HEK293 (cell line): Measurements from ENCODE around the gene MTARC2.

Experiments used
- AEBP2 ChIP-seq: fragments of 450-650 bp; formaldehyde crosslinking; IDR thresholded peaks from 2 replicates; pipeline ENCODE4 v1.5.1; 2016; ENCODE audit warnings: missing biosample characterization, missing genetic modification characterization, borderline replicate concordance
- EGR2 ChIP-seq: fragments of 450-650 bp; formaldehyde crosslinking; IDR thresholded peaks from 2 replicates; pipeline ENCODE4 v1.5.1; 2016; ENCODE audit warnings: low read depth, missing biosample characterization, missing genetic modification characterization
- KLF17 ChIP-seq: fragments of 450-650 bp; formaldehyde crosslinking; IDR thresholded peaks from 2 replicates; pipeline ENCODE4 v1.5.1; 2016; ENCODE audit warnings: missing biosample characterization, missing genetic modification characterization
- PRDM10 ChIP-seq: fragments of 450-650 bp; formaldehyde crosslinking; IDR thresholded peaks from 2 replicates; pipeline ENCODE4 v1.5.1; 2016; ENCODE audit warnings: missing biosample characterization, missing genetic modification characterization
- SP3 ChIP-seq: fragments of 450-650 bp; formaldehyde crosslinking; IDR thresholded peaks from 2 replicates; pipeline ENCODE4 v1.5.1; 2016; ENCODE audit warnings: missing biosample characterization, missing genetic modification characterization
- YY2 ChIP-seq: fragments of 450-650 bp; formaldehyde crosslinking; IDR thresholded peaks from 2 replicates; pipeline ENCODE4 v1.5.1; 2016; ENCODE audit warnings: missing biosample characterization, missing genetic modification characterization
- ZNF133 ChIP-seq: fragments of 450-650 bp; formaldehyde crosslinking; IDR thresholded peaks from 2 replicates; pipeline ENCODE4 v1.5.1; 2016; ENCODE audit warnings: missing biosample characterization, missing genetic modification characterization
- ZNF169 ChIP-seq: fragments of 450-650 bp; formaldehyde crosslinking; IDR thresholded peaks from 2 replicates; pipeline ENCODE4 v1.5.1; 2016; ENCODE audit warnings: missing biosample characterization, missing genetic modification characterization
- ZNF202 ChIP-seq: fragments of 450-650 bp; formaldehyde crosslinking; IDR thresholded peaks from 2 replicates; pipeline ENCODE4 v1.5.1; 2016; ENCODE audit warnings: missing biosample characterization, missing genetic modification characterization, borderline replicate concordance
- ZNF26 ChIP-seq: fragments of 450-650 bp; formaldehyde crosslinking; IDR thresholded peaks from 2 replicates; pipeline ENCODE4 v1.5.1; 2016; ENCODE audit warnings: missing biosample characterization, missing genetic modification characterization
- ZNF274 ChIP-seq, 2 experiments: fragments of 200-500 bp in 1 of 2; fragments of 450-650 bp in 1 of 2; sonication (Bioruptor generic) in 1 of 2; formaldehyde crosslinking in 1 of 2; IDR thresholded peaks; 2 replicates each; pipeline versions ENCODE4 v1.5.1 to v1.6.1; 2014 to 2016; ENCODE audit warnings: borderline replicate concordance in 1 of 2, inconsistent platforms in 1 of 2, low read length in 1 of 2, missing biosample characterization in 1 of 2, missing genetic modification characterization in 1 of 2
- ZNF366 ChIP-seq: fragments of 450-650 bp; formaldehyde crosslinking; conservative IDR thresholded peaks from 2 replicates; pipeline ENCODE4 v1.5.1; 2016; ENCODE audit warnings: missing biosample characterization, missing genetic modification characterization
- ZNF37A ChIP-seq: fragments of 450-650 bp; IDR thresholded peaks from 2 replicates; pipeline ENCODE4 v1.5.1; 2018; ENCODE audit warnings: missing biosample characterization, missing genetic modification characterization
- ZNF404 ChIP-seq: fragments of 450-650 bp; formaldehyde crosslinking; IDR thresholded peaks from 2 replicates; pipeline ENCODE4 v1.5.1; 2017; ENCODE audit warnings: missing biosample characterization, missing genetic modification characterization
- ZNF416 ChIP-seq: fragments of 450-650 bp; formaldehyde crosslinking; IDR thresholded peaks from 2 replicates; pipeline ENCODE4 v1.5.1; 2016; ENCODE audit warnings: missing biosample characterization, missing genetic modification characterization
- ZNF48 ChIP-seq: fragments of 450-650 bp; formaldehyde crosslinking; IDR thresholded peaks from 2 replicates; pipeline ENCODE4 v1.5.1; 2016; ENCODE audit warnings: missing biosample characterization, missing genetic modification characterization
- ZNF513 ChIP-seq: fragments of 450-650 bp; IDR thresholded peaks from 2 replicates; pipeline ENCODE4 v1.5.1; 2018; ENCODE audit warnings: missing biosample characterization, missing genetic modification characterization
- ZNF639 ChIP-seq: fragments of 450-650 bp; formaldehyde crosslinking; IDR thresholded peaks from 2 replicates; pipeline ENCODE4 v1.5.1; 2016; ENCODE audit warnings: missing biosample characterization, missing genetic modification characterization
- ZNF645 ChIP-seq: fragments of 450-650 bp; formaldehyde crosslinking; IDR thresholded peaks from 2 replicates; pipeline ENCODE4; 2016; ENCODE audit warnings: missing biosample characterization, missing genetic modification characterization
- ZNF654 ChIP-seq: fragments of 450-650 bp; formaldehyde crosslinking; IDR thresholded peaks from 2 replicates; pipeline ENCODE4 v1.5.1; 2016; ENCODE audit warnings: low read depth, missing biosample characterization, missing genetic modification characterization
- ZNF658 ChIP-seq: fragments of 450-650 bp; formaldehyde crosslinking; IDR thresholded peaks from 2 replicates; pipeline ENCODE4; 2016; ENCODE audit warnings: missing biosample characterization, missing genetic modification characterization
- ZNF704 ChIP-seq: fragments of 450-650 bp; formaldehyde crosslinking; IDR thresholded peaks from 2 replicates; pipeline ENCODE4 v1.5.1; 2016; ENCODE audit warnings: missing biosample characterization, missing genetic modification characterization
- ZNF747 ChIP-seq: fragments of 450-650 bp; formaldehyde crosslinking; IDR thresholded peaks from 2 replicates; pipeline ENCODE4 v1.5.1; 2016; ENCODE audit warnings: missing biosample characterization, missing genetic modification characterization
- ZNF776 ChIP-seq: fragments of 450-650 bp; formaldehyde crosslinking; IDR thresholded peaks from 2 replicates; pipeline ENCODE4 v1.5.0; 2017; ENCODE audit warnings: missing biosample characterization, missing genetic modification characterization, borderline replicate concordance
- ZNF777 ChIP-seq: fragments of 450-650 bp; formaldehyde crosslinking; IDR thresholded peaks from 2 replicates; pipeline ENCODE4 v1.5.1; 2017; ENCODE audit warnings: missing biosample characterization, missing genetic modification characterization, borderline replicate concordance
- ZSCAN23 ChIP-seq: fragments of 450-650 bp; formaldehyde crosslinking; IDR thresholded peaks from 2 replicates; pipeline ENCODE4 v1.5.1; 2016; ENCODE audit warnings: missing biosample characterization, missing genetic modification characterization

MTARC2 gene

GRCh38 chr1:220786337-220787068 lies 38.4 kb downstream of the MTARC2 start, which contains the start of gene MTARC1 (continued):
- TF ChIP-seq ZNF169 (tag by site-specific recombination) (no peak), ZNF704 (no peak), AEBP2 (tag by site-specific recombination) (no peak), YY2 (tag by site-specific recombination) (no peak), ZSCAN23 (tag by site-specific recombination) (0 out of 2 replicates have a peak, but pooled peaks have one; percentile 35), ZNF747 (tag by site-specific recombination) (no peak), ZNF645 (tag by site-specific recombination) (no peak), ZNF274 (IDR thresholded peaks at IDR 0.05; ENCODE audit: low read length) (no peak), ZNF274 (tag by site-specific recombination; IDR thresholded peaks at IDR 0.05; ENCODE audit: borderline replicate concordance) (no peak), ZNF776 (tag by site-specific recombination) (no peak), ZNF37A (no peak), ZNF513 (tag by site-specific recombination) (no peak), ZNF404 (tag by site-specific recombination) (no peak), ZNF654 (tag by site-specific recombination) (no peak), EGR2 (tag by site-specific recombination) (peak; percentile 78), ZNF658 (no peak), SP3 (peak; percentile 52), ZNF416 (tag by site-specific recombination) (no peak), PRDM10 (peak; percentile 55), ZNF202 (tag by site-specific recombination) (no peak), ZNF639 (tag by site-specific recombination) (peak; percentile 45; the same call in 1 of the 2 replicates), ZNF48 (no peak), ZNF366 (tag by site-specific recombination) (peak; percentile 30), ZNF133 (tag by site-specific recombination) (no peak), ZNF26 (tag by site-specific recombination) (no peak), KLF17 (tag by site-specific recombination) (peak; percentile 72), ZNF777 (tag by site-specific recombination) (no peak)
